Smooth muscle cell (in vitro differentiated cells): ENCODE data around the gene NKPD1. TPM values are rescaled to one million over a fixed set of nuclear protein-coding genes. Genes with fewer than 3 reads are reported as not detected.

Experiments used
- DNase-seq: peaks from one replicate; lab custom pipeline; 2025; ENCODE audit not compliant: unreplicated experiment; lab: John Stamatoyannopoulos, UW
- H2AFZ ChIP-seq: fragments of 200-600 bp; sonication (generic); 2 replicates; pipeline ENCODE4 v1.6.0; 2016; ENCODE audit warnings: antibody characterized with exemption, low read depth, mild to moderate bottlenecking
- H3F3A ChIP-seq: fragments of 200-600 bp; sonication (generic); 2 replicates; pipeline ENCODE4 v1.6.0; 2017; ENCODE audit warnings: antibody characterized with exemption, low read depth
- H3K27ac ChIP-seq: fragments of 200-600 bp; sonication (generic); 2 replicates; pipeline ENCODE4 v1.5.1; 2016; ENCODE audit warnings: low read depth, mild to moderate bottlenecking
- H3K27me3 ChIP-seq: fragments of 200-600 bp; sonication (generic); 2 replicates; pipeline ENCODE4 v1.6.1; 2016; ENCODE audit warnings: low read depth, mild to moderate bottlenecking
- H3K36me3 ChIP-seq: fragments of 200-600 bp; sonication (generic); 2 replicates; pipeline ENCODE4 v1.5.1; 2016; ENCODE audit warnings: low read depth
- H3K4me1 ChIP-seq: fragments of 200-600 bp; sonication (generic); 2 replicates; pipeline ENCODE4 v1.5.1; 2016; ENCODE audit warnings: low read depth
- H3K4me2 ChIP-seq: fragments of 200-600 bp; sonication (generic); 2 replicates; pipeline ENCODE4 v1.6.0; 2016; ENCODE audit warnings: mild to moderate bottlenecking
- H3K4me3 ChIP-seq: fragments of 200-600 bp; sonication (generic); 2 replicates; pipeline ENCODE4 v1.5.1; 2016; ENCODE audit warnings: mild to moderate bottlenecking
- H3K79me2 ChIP-seq: fragments of 200-600 bp; sonication (generic); 2 replicates; pipeline ENCODE4 v1.6.0; 2016; ENCODE audit warnings: low read depth, mild to moderate bottlenecking
- H3K9ac ChIP-seq: fragments of 200-600 bp; sonication (generic); 2 replicates; pipeline ENCODE4 v1.6.0; 2016; ENCODE audit warnings: low read depth
- H3K9me3 ChIP-seq: fragments of 200-600 bp; sonication (generic); replicated peaks from 2 replicates; pipeline ENCODE4 v1.5.1; 2016; ENCODE audit warnings: low read depth
- H4K20me1 ChIP-seq: fragments of 200-600 bp; sonication (generic); 2 replicates; pipeline ENCODE4 v1.6.0; 2016; ENCODE audit warnings: low read depth
- CTCF ChIP-seq: fragments of 200-600 bp; sonication (generic); IDR thresholded peaks from 2 replicates; pipeline ENCODE4 v1.5.1; 2017; ENCODE audit warnings: borderline replicate concordance, mild to moderate bottlenecking, antibody characterized with exemption; ENCODE audit not compliant: insufficient read depth, poor library complexity, severe bottlenecking
- WGBS: methylation state at CpG from one replicate; pipeline ENCODE4 v1.1.7; 2016; ENCODE audit warnings: low lambda C conversion rate; 5-methylcytosine and 5-hydroxymethylcytosine counted together
- polyA plus RNA-seq: library from polyadenylated mRNA; unstranded; fragments of >200 nt; fragmentation: Nextera tagmentation; extraction: Ambion mirVana; gene quantifications from 2 replicates; pipeline ENCODE4 v1.2.1, GENCODE V29; 2016
- total RNA-seq: library from RNA; depleted of rRNA; stranded (reverse); fragments of >200 nt; gene quantifications from 2 replicates; pipeline ENCODE4 v1.2.3, GENCODE V29; 2014

The NKPD1 gene
- total and polyA plus RNA-seq, 2 experiments from 2014 or later: 0.13 to 1.6 TPM

DNA sequence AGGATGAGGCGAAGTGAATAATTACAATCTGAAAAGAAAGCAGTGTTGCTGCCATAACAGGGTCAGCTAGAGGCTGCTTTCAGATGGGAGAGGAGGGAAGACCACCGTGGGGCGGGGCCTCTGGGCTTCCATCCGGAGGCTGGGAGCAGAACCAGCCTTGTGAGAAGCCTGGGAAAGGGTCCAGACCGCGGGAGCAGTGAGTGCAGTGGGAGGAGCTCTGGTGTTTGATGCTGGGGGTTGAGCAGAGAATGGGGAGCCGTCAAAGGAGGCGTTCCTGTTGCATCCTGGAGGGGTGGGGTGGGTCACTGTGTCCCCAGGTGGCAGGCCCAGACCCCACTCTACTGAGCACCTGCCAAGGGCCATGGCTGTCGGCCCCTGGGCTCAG lies 18.1 kb downstream of the NKPD1 start:
- no peak for DNase-seq
- Histone ChIP-seq H3K4me1 (no peaks in the 10 kb centered on the region), H4K20me1 (peaks cover 31% of the 10 kb centered on the region), H3K9me3 (no peaks in the 10 kb centered on the region), H3K79me2 (peaks cover 4% of the 10 kb centered on the region), H2AFZ (no peak overlapping the region), H3K4me2 (no peak overlapping the region), H3K9ac (no peak overlapping the region), H3K27ac (no peak overlapping the region), H3K36me3 (no peaks in the 10 kb centered on the region), H3F3A (no peaks in the 10 kb centered on the region), H3K27me3 (no peaks in the 10 kb centered on the region), H3K4me3 (no peak overlapping the region)
- TF ChIP-seq CTCF: no peak
- 96% methylated on average over 9 of the region's 9 CpGs for WGBS

DNA sequence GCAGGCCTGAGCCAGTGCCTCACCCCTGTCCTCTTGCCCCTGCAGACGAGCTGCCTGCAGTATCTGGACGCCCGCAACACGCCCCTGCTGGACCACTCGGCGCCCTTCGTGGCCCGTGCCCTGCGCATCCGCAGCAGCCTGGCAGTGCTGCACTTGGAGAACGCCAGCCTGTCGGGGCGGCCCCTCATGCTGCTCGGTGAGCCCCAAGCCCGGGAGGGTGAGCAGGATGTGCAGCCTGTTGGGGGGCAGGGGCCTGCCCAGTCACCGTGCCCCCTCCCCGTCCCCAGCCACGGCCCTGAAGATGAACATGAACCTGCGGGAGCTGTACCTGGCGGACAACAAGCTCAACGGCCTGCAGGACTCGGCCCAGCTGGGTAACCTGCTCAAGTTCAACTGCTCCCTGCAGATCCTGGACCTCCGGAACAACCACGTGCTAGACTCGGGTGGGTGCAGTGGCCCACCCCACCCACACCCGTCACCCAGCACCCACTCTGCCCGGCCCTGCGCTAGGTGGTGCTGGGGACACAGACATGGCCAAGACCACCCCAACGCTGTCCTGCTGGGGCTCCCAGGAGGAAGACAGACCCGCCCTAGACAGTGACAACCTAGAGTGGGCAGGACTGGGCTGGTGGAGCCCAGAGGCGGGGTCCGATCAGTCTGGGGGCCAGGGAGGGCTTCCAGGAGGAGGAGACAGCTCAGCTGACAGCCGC lies 18.6 kb downstream of the NKPD1 start:
- 98% methylated on average over 30 of the region's 33 CpGs for WGBS
- H3K79me2 ChIP-seq: peaks cover 8% of the 10 kb centered on the region
- no peak for TF ChIP-seq CTCF
- no peak for DNase-seq
- no peak overlapping the region for H3K4me3 ChIP-seq
- no peak overlapping the region for H3K9ac ChIP-seq
- no peaks in the 10 kb centered on the region for H3K4me1 ChIP-seq
- H2AFZ ChIP-seq: no peak overlapping the region
- no peak overlapping the region for H3K4me2 ChIP-seq
- no peaks in the 10 kb centered on the region for H3F3A ChIP-seq
- no peaks in the 10 kb centered on the region for H3K27me3 ChIP-seq
- H4K20me1 ChIP-seq: peaks cover 36% of the 10 kb centered on the region
- H3K9me3 ChIP-seq: no peaks in the 10 kb centered on the region
- H3K27ac ChIP-seq: no peak overlapping the region
- no peaks in the 10 kb centered on the region for H3K36me3 ChIP-seq

DNA sequence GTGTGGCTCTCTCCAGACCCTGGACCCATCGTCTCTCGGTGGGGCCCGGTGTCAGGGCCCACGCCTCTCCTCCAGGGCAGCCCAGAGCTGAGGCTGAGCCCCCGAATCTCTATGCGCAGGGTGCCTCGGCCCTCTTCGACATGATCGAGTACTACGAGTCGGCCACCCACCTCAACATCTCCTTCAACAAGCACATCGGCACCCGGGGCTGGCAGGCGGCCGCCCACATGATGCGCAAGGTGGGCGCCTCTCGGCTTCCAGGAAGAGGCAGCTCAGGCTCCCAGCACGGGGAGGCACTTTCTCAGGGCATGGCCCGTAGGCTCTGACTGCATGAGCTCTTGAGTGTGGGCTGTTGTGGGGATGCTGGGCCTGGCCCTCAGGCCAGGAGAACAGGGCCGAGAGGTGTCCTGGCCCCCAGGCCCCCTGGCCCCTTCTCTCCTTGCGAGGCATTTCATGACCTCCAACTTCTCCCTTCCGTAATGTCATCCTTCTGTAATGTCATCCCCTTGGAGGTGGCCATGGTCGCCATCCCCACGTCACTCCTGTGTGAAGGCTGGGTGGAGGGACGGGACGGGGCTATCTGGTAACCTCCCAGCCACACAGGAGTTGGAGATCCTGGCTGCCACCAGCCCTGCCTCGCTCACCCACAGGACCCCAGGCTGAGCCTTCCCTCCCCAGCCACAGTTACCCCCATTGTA lies 19.4 kb downstream of the NKPD1 start:
- peaks cover 8% of the 10 kb centered on the region for H3K79me2 ChIP-seq
- TF ChIP-seq CTCF: no peak
- H3K4me3 ChIP-seq: no peak overlapping the region
- no peak overlapping the region for H2AFZ ChIP-seq
- no peak overlapping the region for H3K27ac ChIP-seq
- H4K20me1 ChIP-seq: peaks cover 45% of the 10 kb centered on the region
- no peak for DNase-seq
- H3K9me3 ChIP-seq: no peaks in the 10 kb centered on the region
- H3K27me3 ChIP-seq: no peaks in the 10 kb centered on the region
- H3F3A ChIP-seq: no peaks in the 10 kb centered on the region
- H3K4me1 ChIP-seq: no peaks in the 10 kb centered on the region
- WGBS: 97% methylated on average over 28 of the region's 28 CpGs
- H3K36me3 ChIP-seq: no peaks in the 10 kb centered on the region
- no peak overlapping the region for H3K4me2 ChIP-seq
- H3K9ac ChIP-seq: no peak overlapping the region
